Activated gamma-delta T cell treated with Interleukin-2 at 50 U/mL for 16 hours (primary cell): ENCODE data around the gene MFAP4.

Experiments used
- DNase-seq: peaks from one replicate; pipeline ENCODE4 v3.0.0-alpha.2; 2020

The MFAP4 gene

GRCh38 chr17:19409509-19409908 is 22.5 kb upstream of the MFAP4 start:
- no peak for DNase-seq

GRCh38 chr17:19409066-19409465 is 22.1 kb upstream of the MFAP4 start:
- DNase-seq: no peak

GRCh38 chr17:19408346-19408710 is 21.3 kb upstream of the MFAP4 start:
- DNase-seq: no peak

- DNase-seq: no peak
Observed at GRCh38 chr17:19407601-19408345, 20.8 kb upstream of the MFAP4 start.

- no peak for DNase-seq
Observed at GRCh38 chr17:19405114-19405513, 18.1 kb upstream of the MFAP4 start.

- DNase-seq: no peak
Observed at GRCh38 chr17:19404264-19404663, 17.3 kb upstream of the MFAP4 start.

GRCh38 chr17:19403021-19403420 is 16.0 kb upstream of the MFAP4 start:
- DNase-seq: no peak

GRCh38 chr17:19402171-19402570 is 15.2 kb upstream of the MFAP4 start:
- DNase-seq: no peak

GRCh38 chr17:19401321-19402010 is 14.5 kb upstream of the MFAP4 start:
- DNase-seq: no peak

GRCh38 chr17:19399750-19400450 is 12.9 kb upstream of the MFAP4 start:
- DNase-seq: no peak

GRCh38 chr17:19398301-19399181 is 11.6 kb upstream of the MFAP4 start:
- DNase-seq: no peak

GRCh38 chr17:19397556-19398041 is 10.6 kb upstream of the MFAP4 start:
- no peak for DNase-seq

- DNase-seq: no peak
Observed at GRCh38 chr17:19392303-19392702, 5.3 kb upstream of the MFAP4 start.

- DNase-seq: no peak
Observed at GRCh38 chr17:19391432-19391831, 4.4 kb upstream of the MFAP4 start.

GRCh38 chr17:19390951-19391350 is 4.0 kb upstream of the MFAP4 start:
- DNase-seq: no peak

GRCh38 chr17:19388791-19389785 is 2.1 kb upstream of the MFAP4 start:
- no peak for DNase-seq

GRCh38 chr17:19387921-19388521 is 1.0 kb upstream of the MFAP4 start:
- no peak for DNase-seq

GRCh38 chr17:19386051-19386929 is 700 bp downstream of the MFAP4 start:
- no peak for DNase-seq

GRCh38 chr17:19385521-19385983 is 1.4 kb downstream of the MFAP4 start:
- DNase-seq: no peak
